Measurements from ENCODE around the gene UAP1. TPM values are rescaled to one million over a fixed set of nuclear protein-coding genes. Genes with fewer than 3 reads are reported as not detected.

The UAP1 gene
- total RNA-seq, result 118 and 132 TPM in 2 replicates

DNA sequence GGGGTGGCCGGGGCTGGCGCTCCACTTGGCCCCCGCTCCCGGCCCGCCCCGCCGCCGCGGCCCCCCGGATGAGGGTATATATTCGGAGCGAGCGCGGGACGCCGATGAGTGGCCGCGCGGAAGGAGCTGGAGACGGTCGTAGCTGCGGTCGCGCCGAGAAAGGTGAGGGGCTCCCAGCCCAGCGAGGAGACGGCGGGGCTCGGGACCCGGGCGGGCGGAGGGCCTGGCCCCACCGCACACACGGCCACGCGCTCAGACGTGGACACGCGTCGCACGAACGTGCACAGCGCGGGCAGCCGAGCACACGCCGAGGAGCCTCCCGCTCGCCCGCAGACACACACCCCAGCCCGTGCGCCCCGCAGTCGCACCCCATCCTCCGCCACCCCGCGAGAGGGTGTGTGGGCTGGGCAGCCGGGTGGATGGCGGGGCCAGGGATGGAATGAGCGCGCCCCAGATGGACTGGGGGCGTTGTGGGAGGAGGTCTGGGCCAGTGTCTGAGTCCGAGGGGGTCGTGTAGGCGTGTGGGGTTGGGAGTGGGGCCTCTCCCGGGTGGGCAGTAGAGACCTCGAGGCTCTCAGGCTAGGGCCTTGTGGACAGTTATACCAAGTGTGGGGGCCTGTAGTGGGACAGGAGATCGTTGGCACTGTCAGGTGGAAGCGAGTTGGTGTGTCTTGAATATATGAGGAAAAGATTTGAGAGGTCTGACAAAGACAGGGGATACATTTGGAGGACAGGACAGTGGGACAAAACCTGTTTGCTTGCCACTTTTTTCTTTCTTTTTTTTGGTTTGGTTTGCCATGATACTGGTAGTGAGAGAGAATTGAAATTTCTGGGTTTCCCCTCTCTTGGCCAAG, at the start of gene UAP1:
UAP1 (plus strand) TSS at position 107 of the 854 bp plus-strand sequence. CDS start 4,347 bp downstream, outside the sequence.

DNA sequence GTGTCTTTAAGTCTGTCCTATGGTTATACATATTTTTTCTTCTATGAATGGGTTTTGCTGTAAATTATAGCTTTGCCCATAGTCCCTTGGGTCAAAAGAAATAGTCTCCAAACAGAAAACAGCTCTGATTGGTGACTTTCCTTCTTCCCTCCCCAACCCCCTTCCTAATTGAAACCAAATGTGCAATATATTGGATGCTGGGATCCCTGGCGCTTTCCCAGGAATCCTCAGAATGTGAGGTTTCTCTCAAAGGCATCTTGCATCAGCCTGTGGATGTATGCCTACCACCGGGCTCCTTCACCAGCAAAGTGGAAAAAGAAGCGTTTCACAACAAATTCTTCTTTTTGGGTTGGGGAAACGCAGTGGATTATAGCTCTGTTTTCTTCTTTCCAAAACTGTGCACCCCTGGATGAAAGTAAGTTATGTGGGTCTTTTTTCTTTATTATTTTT, 70.7 kb downstream of the UAP1 start, which contains the start of gene DDR2:
DDR2 (plus strand) TSS at position 248 of the 450 bp plus-strand sequence. CDS start 86,600 bp downstream, outside the sequence.

Other genes with a start within 250 kb of the UAP1 start
- not detected in 2 replicates for gene SPATA46, start 184.9 kb upstream of the UAP1 start, total RNA-seq
- under 0.01 TPM in 2 replicates for gene C1orf226, start 180.0 kb upstream of the UAP1 start, total RNA-seq
- gene SH2D1B, start 149.6 kb upstream of the UAP1 start, total RNA-seq, result not detected in 2 replicates
- 64.0 and 74.4 TPM in 2 replicates for gene UHMK1, start 63.9 kb upstream of the UAP1 start, total RNA-seq
- gene DDR2, start 70.7 kb downstream of the UAP1 start, total RNA-seq, result 178 and 197 TPM in 2 replicates
- gene HSD17B7, start 229.0 kb downstream of the UAP1 start, total RNA-seq, result 16.5 and 16.8 TPM in 2 replicates

All from aortic smooth muscle cell (primary cell).